Stimulated activated CD4-positive, alpha-beta T cell treated with anti-CD3 and anti-CD28 coated beads, TNF-alpha, amount 100 ng/mL, for 24 hours (primary cell): ENCODE results near the gene ASTE1.
"Not testable (repeated sequence)": the region's sequence is repeated elsewhere in the genome, so short reads cannot be mapped to it uniquely, and the experiment has no call there.

ENCODE experiments used
- DNase-seq, 3 experiments: peaks; one replicate each; pipeline ENCODE4 v3.0.0-alpha.2; 2020; ENCODE audit warnings: low read depth in 3 of 3

ASTE1 gene

GRCh38 chr3:131008326-131008725 is 18.3 kb downstream of the ASTE1 start:
- DNase-seq, result no peak

- no peak for DNase-seq
These were observed 18.8 kb downstream of the ASTE1 start for GRCh38 chr3:131007782-131008181.

- DNase-seq, result no peak
These were observed 19.4 kb downstream of the ASTE1 start for GRCh38 chr3:131007256-131007655.

GRCh38 chr3:131004603-131005002 is 22.0 kb downstream of the ASTE1 start:
- no peak for DNase-seq

GRCh38 chr3:131001071-131001470 is 25.6 kb downstream of the ASTE1 start:
- no peak for DNase-seq

GRCh38 chr3:130997289-130997688 is 29.3 kb downstream of the ASTE1 start:
- DNase-seq, result no peak

- DNase-seq, result no peak
These were observed 34.3 kb downstream of the ASTE1 start for GRCh38 chr3:130992344-130992743.

- DNase-seq, result no peak
These were observed 35.5 kb downstream of the ASTE1 start for GRCh38 chr3:130991126-130991525.

- no peak for DNase-seq
These were observed 36.3 kb downstream of the ASTE1 start for GRCh38 chr3:130990282-130990681.

- DNase-seq, result no peak
These were observed 45.2 kb downstream of the ASTE1 start for GRCh38 chr3:130981469-130981868.

GRCh38 chr3:130979117-130979516 is 47.5 kb downstream of the ASTE1 start:
- DNase-seq, result no peak

GRCh38 chr3:130976706-130977105 is 49.9 kb downstream of the ASTE1 start:
- DNase-seq, result no peak

- DNase-seq, result no peak
These were observed 51.4 kb downstream of the ASTE1 start for GRCh38 chr3:130975251-130975650.

- DNase-seq, result no peak
These were observed 52.4 kb downstream of the ASTE1 start for GRCh38 chr3:130974201-130974600.

GRCh38 chr3:130973406-130973805 is 53.2 kb downstream of the ASTE1 start:
- DNase-seq, result no peak

- not testable (repeated sequence) for DNase-seq
These were observed 54.0 kb downstream of the ASTE1 start for GRCh38 chr3:130972592-130972991.

- DNase-seq, result no peak
These were observed 55.4 kb downstream of the ASTE1 start for GRCh38 chr3:130971208-130971607.

GRCh38 chr3:130969621-130970020 is 57.0 kb downstream of the ASTE1 start:
- DNase-seq, result no peak

GRCh38 chr3:130968221-130968620 is 58.4 kb downstream of the ASTE1 start:
- no peak for DNase-seq

GRCh38 chr3:130967281-130967680 is 59.3 kb downstream of the ASTE1 start:
- DNase-seq, result no peak

GRCh38 chr3:130963878-130964277 is 62.7 kb downstream of the ASTE1 start:
- no peak for DNase-seq
